ENCODE measurements around the gene ACADVL.

DNA sequence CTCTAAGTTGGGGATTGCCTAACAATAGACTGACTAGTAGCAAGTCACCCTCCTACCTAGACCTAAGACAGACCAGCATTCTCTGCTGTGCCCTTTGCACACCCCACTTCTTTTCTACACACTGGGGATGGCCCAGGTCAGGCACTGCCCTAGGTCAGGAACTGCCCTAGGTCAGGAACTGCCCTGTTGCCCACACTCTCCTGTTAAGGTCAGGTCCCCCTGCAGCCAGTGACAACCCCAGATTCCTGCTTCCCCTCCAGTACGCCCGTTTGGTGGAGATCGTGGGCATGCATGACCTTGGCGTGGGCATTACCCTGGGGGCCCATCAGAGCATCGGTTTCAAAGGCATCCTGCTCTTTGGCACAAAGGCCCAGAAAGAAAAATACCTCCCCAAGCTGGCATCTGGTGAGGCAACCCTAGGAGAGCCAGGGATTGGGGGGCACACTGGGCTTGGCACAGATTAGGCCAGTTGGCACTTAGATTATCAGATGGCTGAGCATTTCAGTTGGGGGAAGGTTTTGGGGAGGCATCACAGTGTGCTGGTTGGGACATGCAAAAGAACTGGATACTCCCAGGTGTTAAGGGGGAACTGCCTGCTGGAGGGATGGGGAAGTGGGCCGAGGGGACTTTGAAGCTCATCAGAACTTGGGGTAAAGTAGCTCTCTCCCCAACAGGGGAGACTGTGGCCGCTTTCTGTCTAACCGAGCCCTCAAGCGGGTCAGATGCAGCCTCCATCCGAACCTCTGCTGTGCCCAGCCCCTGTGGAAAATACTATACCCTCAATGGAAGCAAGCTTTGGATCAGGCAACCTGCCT is 1.7 kb downstream of the ACADVL start:
- TF ChIP-seq CTCF (IDR thresholded peaks at IDR 0.05) (no peak), POLR2AphosphoS5 (IDR thresholded peaks at IDR 0.05) (no peak), POLR2A (IDR thresholded peaks at IDR 0.05) (no peak), EP300 (IDR thresholded peaks at IDR 0.05) (no peak)
